Stomach smooth muscle (tissue), 2 donors: ENCODE data around the gene OBSL1.

Source experiments
- H3K27ac ChIP-seq: one replicate; pipeline ENCODE4 v1.7.0; 2013; ENCODE audit warnings: mild to moderate bottlenecking, low read length, inconsistent platforms
- H3K27me3 ChIP-seq, 2 donors: one replicate each; pipeline ENCODE4 v1.7.0; 2013; ENCODE audit warnings: low read length in 2 of 2; ENCODE audit not compliant: insufficient read depth in 2 of 2, control insufficient read depth in 1 of 2
- H3K36me3 ChIP-seq, 2 donors: one replicate each; pipeline ENCODE4 v1.7.0; 2013; ENCODE audit warnings: low read length in 2 of 2; ENCODE audit not compliant: control insufficient read depth in 2 of 2, insufficient read depth in 2 of 2
- H3K4me1 ChIP-seq: one replicate; pipeline ENCODE4 v1.7.0; 2013; ENCODE audit warnings: low read length; ENCODE audit not compliant: control insufficient read depth, insufficient read depth
- H3K4me3 ChIP-seq, 2 donors: one replicate each; pipeline ENCODE4 v1.7.0; 2013; ENCODE audit warnings: low read length in 2 of 2
- H3K9ac ChIP-seq, 2 donors: one replicate each; pipeline ENCODE4 v1.7.0; 2013; ENCODE audit warnings: low read length in 2 of 2, mild to moderate bottlenecking in 1 of 2
- H3K9me3 ChIP-seq, 2 donors: one replicate each; pipeline ENCODE4 v1.7.0; 2013; ENCODE audit warnings: low read length in 2 of 2; ENCODE audit not compliant: control insufficient read depth in 2 of 2
- donor health status: healthy.
- donor health status: Pancreatic carcinoma.

OBSL1 gene

GRCh38 chr2:219571311-219572236 is at the start of gene OBSL1:
Gene OBSL1 (minus strand): TSS chr2:219571539. CDS start chr2:219571232, 307 bp downstream.
- peaks cover 0 to 7% of the 10 kb centered on the region in 2 donors for H3K36me3 ChIP-seq
- peaks cover 16% of the 10 kb centered on the region for H3K4me1 ChIP-seq
- peak within 1 kb of the TSS; percentile 64 to 69 for H3K9ac ChIP-seq
- H3K27ac ChIP-seq, result peak within 1 kb of the TSS; percentile 66
- no peaks in the 10 kb centered on the region for H3K9me3 ChIP-seq
- H3K4me3 ChIP-seq, result peak within 1 kb of the TSS; percentile 62 to 78
- peaks cover 10% of the 10 kb centered on the region in 2 donors for H3K27me3 ChIP-seq

GRCh38 chr2:219620546-219620945 is 49.2 kb upstream of the OBSL1 start:
- H3K27ac ChIP-seq, result no peak overlapping the region
- H3K36me3 ChIP-seq, result peaks cover 0 to 3% of the 10 kb centered on the region in 2 donors
- H3K4me1 ChIP-seq, result peaks cover 3% of the 10 kb centered on the region
- H3K27me3 ChIP-seq, result no peaks in the 10 kb centered on the region
- no peaks in the 10 kb centered on the region for H3K9me3 ChIP-seq
- H3K9ac ChIP-seq, result no peak overlapping the region
- no peak overlapping the region for H3K4me3 ChIP-seq

GRCh38 chr2:219619235-219619634 is 47.9 kb upstream of the OBSL1 start:
- no peak overlapping the region for H3K4me3 ChIP-seq
- peaks cover 5 to 6% of the 10 kb centered on the region in 2 donors for H3K36me3 ChIP-seq
- H3K4me1 ChIP-seq, result peaks cover 3% of the 10 kb centered on the region
- H3K9me3 ChIP-seq, result no peaks in the 10 kb centered on the region
- no peaks in the 10 kb centered on the region for H3K27me3 ChIP-seq
- no peak overlapping the region for H3K27ac ChIP-seq
- H3K9ac ChIP-seq, result no peak overlapping the region

- Histone ChIP-seq H3K27me3 (no peaks in the 10 kb centered on the region), H3K36me3 (peaks cover 5 to 6% of the 10 kb centered on the region in 2 donors), H3K4me3 (no peak overlapping the region), H3K4me1 (peaks cover 3% of the 10 kb centered on the region), H3K27ac (no peak overlapping the region), H3K9ac (no peak overlapping the region), H3K9me3 (no peaks in the 10 kb centered on the region)
Measured at GRCh38 chr2:219618733-219619122, 47.4 kb upstream of the OBSL1 start.

GRCh38 chr2:219616550-219616949 is 45.2 kb upstream of the OBSL1 start:
- H3K27me3 ChIP-seq, result no peaks in the 10 kb centered on the region
- peaks cover 3% of the 10 kb centered on the region for H3K4me1 ChIP-seq
- H3K36me3 ChIP-seq, result peaks cover 11 to 13% of the 10 kb centered on the region in 2 donors
- H3K27ac ChIP-seq, result no peak overlapping the region
- no peak overlapping the region for H3K9ac ChIP-seq
- H3K9me3 ChIP-seq, result no peaks in the 10 kb centered on the region
- H3K4me3 ChIP-seq, result no peak overlapping the region

GRCh38 chr2:219615894-219616293 is 44.6 kb upstream of the OBSL1 start:
- peaks cover 11 to 13% of the 10 kb centered on the region in 2 donors for H3K36me3 ChIP-seq
- no peak overlapping the region for H3K27ac ChIP-seq

GRCh38 chr2:219615036-219615435 is 43.7 kb upstream of the OBSL1 start:
- H3K9me3 ChIP-seq, result no peaks in the 10 kb centered on the region
- peaks cover 3% of the 10 kb centered on the region for H3K4me1 ChIP-seq
- peaks cover 11 to 15% of the 10 kb centered on the region in 2 donors for H3K36me3 ChIP-seq
- no peak overlapping the region for H3K27ac ChIP-seq
- H3K4me3 ChIP-seq, result no peak overlapping the region
- no peak overlapping the region for H3K9ac ChIP-seq
- no peaks in the 10 kb centered on the region for H3K27me3 ChIP-seq

More at GRCh38 chr2:219615894-219616293, 44.6 kb upstream of the OBSL1 start:
- Histone ChIP-seq H3K4me1 (peaks cover 3% of the 10 kb centered on the region), H3K9ac (no peak overlapping the region), H3K9me3 (no peaks in the 10 kb centered on the region), H3K4me3 (no peak overlapping the region), H3K27me3 (no peaks in the 10 kb centered on the region)

GRCh38 chr2:219614076-219614860 is 42.9 kb upstream of the OBSL1 start:
- Histone ChIP-seq H3K9me3 (no peaks in the 10 kb centered on the region), H3K4me3 (no peak overlapping the region), H3K27me3 (no peaks in the 10 kb centered on the region), H3K9ac (no peak overlapping the region), H3K36me3 (peaks cover 11 to 17% of the 10 kb centered on the region in 2 donors), H3K4me1 (peaks cover 3% of the 10 kb centered on the region), H3K27ac (no peak overlapping the region)

- Histone ChIP-seq H3K27me3 (no peaks in the 10 kb centered on the region), H3K36me3 (peaks cover 11 to 22% of the 10 kb centered on the region in 2 donors), H3K27ac (no peak overlapping the region), H3K9ac (no peak overlapping the region), H3K9me3 (no peaks in the 10 kb centered on the region), H3K4me3 (no peak overlapping the region), H3K4me1 (peaks cover under 1% of the 10 kb centered on the region)
Measured at GRCh38 chr2:219613461-219614070, 42.2 kb upstream of the OBSL1 start.

- Histone ChIP-seq H3K9ac (no peak overlapping the region), H3K27ac (no peak overlapping the region), H3K4me1 (no peaks in the 10 kb centered on the region), H3K36me3 (peaks cover 15 to 25% of the 10 kb centered on the region in 2 donors), H3K9me3 (no peaks in the 10 kb centered on the region), H3K4me3 (no peak overlapping the region), H3K27me3 (no peaks in the 10 kb centered on the region)
Measured at GRCh38 chr2:219612577-219613286, 41.4 kb upstream of the OBSL1 start.
